SK-N-SH (cell line): Measurements from ENCODE around the gene ANO2. TPM values are rescaled to one million over a fixed set of nuclear protein-coding genes. Genes with fewer than 3 reads are reported as not detected.

Source experiments
- CTCF ChIA-PET: fragments of 300-600, 350-600 bp; formaldehyde crosslinking; extraction: SDS; loops from one replicate; lab custom pipeline; 2021; lab: Yijun Ruan, JAX
- POLR2A ChIA-PET: fragments of 350-600 bp; sonication (Branson Sonifier 250); formaldehyde crosslinking; extraction: SDS; loops from one replicate; lab custom pipeline; 2020; ENCODE audit warnings: antibody characterized with exemption, inconsistent platforms; lab: Yijun Ruan, JAX
- DNase-seq: peaks from one replicate; pipeline ENCODE4 v3.0.0; 2012
- H2AFZ ChIP-seq: fragments of 200-600 bp; sonication (generic); 2 replicates; pipeline ENCODE4 v1.8.1; 2016; ENCODE audit warnings: antibody characterized with exemption, mild to moderate bottlenecking, low read depth
- H3F3A ChIP-seq: fragments of 200-600 bp; sonication (generic); replicated peaks from 2 replicates; pipeline ENCODE3; 2016; ENCODE audit warnings: antibody characterized with exemption, mild to moderate bottlenecking; ENCODE audit not compliant: insufficient read depth
- H3K27ac ChIP-seq, 2 experiments: fragments of 200-500 bp in 1 of 2; fragments of 200-600 bp in 1 of 2; sonication (Bioruptor generic) in 1 of 2; sonication (generic), shearing (Covaris generic) in 1 of 2; 2 replicates each; pipeline versions ENCODE4 v1.5.1 to v1.6.1; 2014 to 2016; ENCODE audit warnings: low read depth in 2 of 2, inconsistent platforms in 1 of 2, low read length in 1 of 2, mild to moderate bottlenecking in 1 of 2, mixed read lengths in 1 of 2
- H3K27me3 ChIP-seq: fragments of 200-600 bp; sonication (generic), shearing (Covaris generic); 2 replicates; pipeline ENCODE4 v1.6.1; 2016; ENCODE audit warnings: mixed run types; ENCODE audit not compliant: insufficient read depth
- H3K36me3 ChIP-seq, 2 experiments: fragments of 200-500 bp in 1 of 2; fragments of 200-600 bp in 1 of 2; sonication (Bioruptor generic) in 1 of 2; sonication (generic) in 1 of 2; replicated peaks in 1 of 2; 2 replicates each; pipeline versions ENCODE3 to v1.5.1; 2014 to 2016; ENCODE audit warnings: low read length in 1 of 2, mild to moderate bottlenecking in 1 of 2; ENCODE audit not compliant: insufficient read depth in 2 of 2, control insufficient read depth in 1 of 2
- H3K4me1 ChIP-seq, 2 experiments: fragments of 200-500 bp in 1 of 2; fragments of 200-600 bp in 1 of 2; sonication (Bioruptor generic) in 1 of 2; sonication (generic), shearing (Covaris generic) in 1 of 2; 2 replicates each; pipeline versions ENCODE4 v1.5.1 to v1.6.1; 2014 to 2016; ENCODE audit warnings: low read depth in 1 of 2, low read length in 1 of 2, mixed run types in 1 of 2; ENCODE audit not compliant: insufficient read depth in 2 of 2, control insufficient read depth in 1 of 2
- H3K4me2 ChIP-seq: fragments of 200-600 bp; sonication (generic), shearing (Covaris generic); 2 replicates; pipeline ENCODE4 v1.6.1; 2017; ENCODE audit warnings: mixed run types
- H3K4me3 ChIP-seq, 2 experiments: fragments of 200-500 bp in 1 of 2; fragments of 200-600 bp in 1 of 2; sonication (Bioruptor generic) in 1 of 2; sonication (generic), shearing (Covaris generic) in 1 of 2; 2 replicates each; pipeline versions ENCODE4 v1.5.1 to v1.8.1; 2014 to 2016; ENCODE audit warnings: low read depth in 2 of 2, inconsistent platforms in 1 of 2, low read length in 1 of 2, mild to moderate bottlenecking in 1 of 2, mixed read lengths in 1 of 2, moderate library complexity in 1 of 2
- H3K79me2 ChIP-seq: fragments of 200-600 bp; sonication (generic); 2 replicates; pipeline ENCODE4 v1.8.1; 2017; ENCODE audit warnings: mild to moderate bottlenecking; ENCODE audit not compliant: insufficient read depth
- H3K9ac ChIP-seq: fragments of 200-600 bp; sonication (generic); 2 replicates; pipeline ENCODE4 v1.6.1; 2017; ENCODE audit warnings: mixed run types
- H3K9me2 ChIP-seq: fragments of 200-600 bp; sonication (generic); 2 replicates; pipeline ENCODE4 v1.6.1; 2017; ENCODE audit warnings: mixed run types
- H3K9me3 ChIP-seq: fragments of 200-600 bp; sonication (generic); 2 replicates; pipeline ENCODE4 v1.6.1; 2017; ENCODE audit warnings: mixed run types, mild to moderate bottlenecking, moderate library complexity
- H4K20me1 ChIP-seq: fragments of 200-600 bp; sonication (generic); 2 replicates; pipeline ENCODE4 v1.6.1; 2017; ENCODE audit warnings: mild to moderate bottlenecking, mixed run types; ENCODE audit not compliant: insufficient read depth
- CTCF ChIP-seq: fragments of 200-600 bp; sonication (generic); IDR thresholded peaks from 2 replicates; pipeline ENCODE4 v1.6.1; 2017; ENCODE audit warnings: antibody characterized with exemption, mild to moderate bottlenecking, moderate library complexity
- ELF1 ChIP-seq: IDR thresholded peaks from 2 replicates; pipeline ENCODE4 v1.4.0; 2012
- FOSL2 ChIP-seq: IDR thresholded peaks from 2 replicates; pipeline ENCODE4 v1.4.0; 2012; ENCODE audit warnings: low read depth, mild to moderate bottlenecking, moderate library complexity, borderline replicate concordance
- IRF3 ChIP-seq: fragments of 150-350 bp; IDR thresholded peaks from 2 replicates; pipeline ENCODE4 v1.6.1; 2016; ENCODE audit warnings: mild to moderate bottlenecking, low read depth, low read length
- MAX ChIP-seq: IDR thresholded peaks from 2 replicates; pipeline ENCODE4 v1.4.0; 2012; ENCODE audit warnings: low read depth
- MXI1 ChIP-seq: IDR thresholded peaks from 2 replicates; pipeline ENCODE4 v1.6.1; 2012; ENCODE audit warnings: mild to moderate bottlenecking, low read depth, low read length, improper control_type of control experiment
- NFIC ChIP-seq: IDR thresholded peaks from 2 replicates; pipeline ENCODE4 v1.4.0; 2012; ENCODE audit warnings: borderline replicate concordance
- NRF1 ChIP-seq: IDR thresholded peaks from 2 replicates; pipeline ENCODE4 v1.6.1; 2012; ENCODE audit warnings: low read depth, mild to moderate bottlenecking, low read length
- TAF1 ChIP-seq: IDR thresholded peaks from 2 replicates; pipeline ENCODE4 v1.6.1; 2012; ENCODE audit warnings: low read depth, mild to moderate bottlenecking, low read length, moderate library complexity, borderline replicate concordance
- TCF12 ChIP-seq: IDR thresholded peaks from 2 replicates; pipeline ENCODE4 v1.4.0; 2012
- USF2 ChIP-seq: fragments of 150-350 bp; IDR thresholded peaks from 2 replicates; pipeline ENCODE4 v1.6.1; 2017; ENCODE audit warnings: antibody characterized with exemption, low read length, low read depth, borderline replicate concordance
- YY1 ChIP-seq: IDR thresholded peaks from 2 replicates; pipeline ENCODE4 v1.4.0; 2012; ENCODE audit warnings: low read depth, mild to moderate bottlenecking
- WGBS: methylation state at CpG from one replicate; pipeline ENCODE4 v1.1.6; 2017; ENCODE audit warnings: low lambda C conversion rate; 5-methylcytosine and 5-hydroxymethylcytosine counted together
- polyA plus RNA-seq, 3 experiments: library from polyadenylated mRNA; depleted of rRNA; stranded (reverse); fragments of >200 nt; gene quantifications; 2 replicates each; pipeline ENCODE4 v1.2.3, GENCODE V29; 2012

The ANO2 gene
- polyA plus RNA-seq, 1 of the 3 experiments (the other 2 are of a cell fraction), result not detected

GRCh38 chr12:5971194-5971850 is 26.3 kb upstream of the ANO2 start:
- H3K27me3 ChIP-seq, result peaks cover 51% of the 10 kb centered on the region; the same call in 1 of the 2 replicates
- WGBS, result 31% methylated on average over 10 of the region's 10 CpGs
- ChIA-PET CTCF (interaction anchor here (1.1 to 3.9 kb wide), 3 partner anchors 17 to 308 kb away, joined by 3 to 34 read pairs (median 4); no protein-coding TSS in a partner anchor), POLR2A (no interaction called here)
- H3K9ac ChIP-seq, result no peak overlapping the region
- H3K9me3 ChIP-seq, result no peaks in the 10 kb centered on the region
- no peak for DNase-seq
- no peak overlapping the region for H3K4me3 ChIP-seq
- no peak for TF ChIP-seq NFIC
- no peak overlapping the region for H2AFZ ChIP-seq
- H3K79me2 ChIP-seq, result no peaks in the 10 kb centered on the region
- H3K27ac ChIP-seq, result no peak overlapping the region
- H3K4me1 ChIP-seq, result no peaks in the 10 kb centered on the region
- no peaks in the 10 kb centered on the region for H4K20me1 ChIP-seq
- no peaks in the 10 kb centered on the region for H3F3A ChIP-seq
- H3K9me2 ChIP-seq, result no peaks in the 10 kb centered on the region
- H3K36me3 ChIP-seq, result no peaks in the 10 kb centered on the region
- H3K4me2 ChIP-seq, result no peak overlapping the region

GRCh38 chr12:5969974-5970690 is 25.1 kb upstream of the ANO2 start:
- Histone ChIP-seq H3K27ac (no peak overlapping the region), H3K9ac (no peak overlapping the region), H3K79me2 (no peaks in the 10 kb centered on the region), H3K9me2 (no peaks in the 10 kb centered on the region), H3K4me3 (no peak overlapping the region), H3K9me3 (no peaks in the 10 kb centered on the region), H3K27me3 (peaks cover 41% of the 10 kb centered on the region; the same call in 1 of the 2 replicates), H2AFZ (no peak overlapping the region), H3F3A (no peaks in the 10 kb centered on the region), H3K4me1 (no peaks in the 10 kb centered on the region; a peak in 1 of 4 replicates), H3K36me3 (no peaks in the 10 kb centered on the region), H3K4me2 (no peak overlapping the region), H4K20me1 (no peaks in the 10 kb centered on the region)
- CTCF ChIA-PET, result interaction anchor here (1.5 to 1.7 kb wide), 2 partner anchors 18 to 69 kb away, joined by 4 read pairs; no protein-coding TSS in a partner anchor
- TF ChIP-seq TCF12 (no peak), NFIC (no peak)
- POLR2A ChIA-PET, result no interaction called here
- 30% methylated on average over 5 of the region's 5 CpGs for WGBS
- no peak for DNase-seq

- POLR2A ChIA-PET, result no interaction called here
- Histone ChIP-seq H4K20me1 (no peaks in the 10 kb centered on the region), H3K36me3 (no peaks in the 10 kb centered on the region)
- TF ChIP-seq YY1, result no peak
- no peak for TF ChIP-seq USF2
- no peak for TF ChIP-seq IRF3
- no peak for TF ChIP-seq NRF1
- no peak for TF ChIP-seq MXI1
- no peak for TF ChIP-seq ELF1
- no peak for TF ChIP-seq MAX
- TF ChIP-seq TAF1, result no peak
- TF ChIP-seq CTCF, result no peak
- TF ChIP-seq FOSL2, result no peak
Observed at GRCh38 chr12:5969156-5969973, 24.3 kb upstream of the ANO2 start.

More at GRCh38 chr12:5969156-5969973, 24.3 kb upstream of the ANO2 start:
- no peak overlapping the region for H3K27ac ChIP-seq
- no peaks in the 10 kb centered on the region; a peak in 1 of 4 replicates for H3K4me1 ChIP-seq
- DNase-seq, result no peak
- no peak overlapping the region for H2AFZ ChIP-seq
- H3K9me3 ChIP-seq, result no peaks in the 10 kb centered on the region
- H3K4me2 ChIP-seq, result no peak overlapping the region
- CTCF ChIA-PET, result interaction anchor here (1.5 to 1.7 kb wide), 2 partner anchors 19 to 70 kb away, joined by 4 read pairs; no protein-coding TSS in a partner anchor
- WGBS, result 45% methylated on average over 11 of the region's 17 CpGs
- peaks cover 34% of the 10 kb centered on the region; the same call in 1 of the 2 replicates for H3K27me3 ChIP-seq
- no peaks in the 10 kb centered on the region for H3K9me2 ChIP-seq
- H3K79me2 ChIP-seq, result no peaks in the 10 kb centered on the region
- H3K4me3 ChIP-seq, result no peak overlapping the region
- H3K9ac ChIP-seq, result no peak overlapping the region
- no peaks in the 10 kb centered on the region for H3F3A ChIP-seq
